ENCODE results near the gene RAB3GAP1. TPM values are rescaled to one million over a fixed set of nuclear protein-coding genes. Genes with fewer than 3 reads are reported as not detected.

The RAB3GAP1 gene
- polyA plus RNA-seq, 1 donor (not counting 4 experiments of a cell fraction or from before 2014, with no cell fraction given), result 41.6 TPM

DNA sequence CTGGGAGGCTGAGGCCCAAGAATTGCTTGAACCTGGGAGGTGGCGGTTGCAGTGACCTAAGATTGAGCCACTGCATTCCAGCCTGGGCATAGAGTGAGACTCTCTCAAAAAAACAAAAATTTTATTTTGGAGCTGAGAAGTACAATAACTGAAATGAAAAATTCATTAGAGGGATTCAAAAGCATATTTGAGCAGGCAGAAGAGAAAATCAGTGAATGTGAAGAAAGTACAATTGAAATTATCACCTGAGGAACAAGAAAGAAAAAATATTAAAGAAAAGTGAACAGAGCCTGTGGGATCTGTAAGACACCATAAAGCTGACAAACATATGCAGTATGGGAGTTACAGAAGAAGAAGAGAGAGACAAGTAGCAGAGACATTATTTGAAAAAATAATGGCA, 137.1 kb downstream of the RAB3GAP1 start:
- H3K27ac ChIP-seq (ENCODE audit: control insufficient read depth, insufficient read depth, low read length), result no peak overlapping the region
- no peaks in the 10 kb centered on the region for H3K79me2 ChIP-seq (ENCODE audit: control insufficient read depth, insufficient read depth, low read length)
- H3K9me1 ChIP-seq (ENCODE audit: control insufficient read depth, extremely low read depth, insufficient read depth, low read length), result no peaks in the 10 kb centered on the region
- H2AFZ ChIP-seq (ENCODE audit: control insufficient read depth, low read length), result no peak overlapping the region
- no peak overlapping the region for H3K4me2 ChIP-seq (ENCODE audit: control insufficient read depth, extremely low read depth, insufficient read depth, low read depth, low read length)
- no peaks in the 10 kb centered on the region for H3K4me1 ChIP-seq (ENCODE audit: control insufficient read depth, extremely low read depth, insufficient read depth, low read length)
- no peak overlapping the region for H3K9ac ChIP-seq (ENCODE audit: control insufficient read depth, extremely low read depth, insufficient read depth, low read length)
- FAIRE-seq, result no peak
- dilution Hi-C loops (cut with MboI; ENCODE audit: extremely low pct_ligation_motif_present, low sequenced_read_pairs), result no loop called here
- peaks cover 0 to 2% of the 10 kb centered on the region in 2 experiments for H3K36me3 ChIP-seq (ENCODE audit: control insufficient read depth in 2 of 2, extremely low read depth in 1 of 2, insufficient read depth in 2 of 2, low read length in 2 of 2)
- TF ChIP-seq, protein P1, sequence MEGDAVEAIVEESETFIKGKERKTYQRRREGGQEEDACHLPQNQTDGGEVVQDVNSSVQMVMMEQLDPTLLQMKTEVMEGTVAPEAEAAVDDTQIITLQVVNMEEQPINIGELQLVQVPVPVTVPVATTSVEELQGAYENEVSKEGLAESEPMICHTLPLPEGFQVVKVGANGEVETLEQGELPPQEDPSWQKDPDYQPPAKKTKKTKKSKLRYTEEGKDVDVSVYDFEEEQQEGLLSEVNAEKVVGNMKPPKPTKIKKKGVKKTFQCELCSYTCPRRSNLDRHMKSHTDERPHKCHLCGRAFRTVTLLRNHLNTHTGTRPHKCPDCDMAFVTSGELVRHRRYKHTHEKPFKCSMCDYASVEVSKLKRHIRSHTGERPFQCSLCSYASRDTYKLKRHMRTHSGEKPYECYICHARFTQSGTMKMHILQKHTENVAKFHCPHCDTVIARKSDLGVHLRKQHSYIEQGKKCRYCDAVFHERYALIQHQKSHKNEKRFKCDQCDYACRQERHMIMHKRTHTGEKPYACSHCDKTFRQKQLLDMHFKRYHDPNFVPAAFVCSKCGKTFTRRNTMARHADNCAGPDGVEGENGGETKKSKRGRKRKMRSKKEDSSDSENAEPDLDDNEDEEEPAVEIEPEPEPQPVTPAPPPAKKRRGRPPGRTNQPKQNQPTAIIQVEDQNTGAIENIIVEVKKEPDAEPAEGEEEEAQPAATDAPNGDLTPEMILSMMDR (optimal IDR thresholded peaks at IDR 0.05 in 1 of 3, IDR thresholded peaks at IDR 0.05 in 1 of 3, conservative IDR thresholded peaks at IDR 0.05 in 1 of 3; ENCODE audit: extremely low read depth in 1 of 3, insufficient read depth in 2 of 3, low read length in 3 of 3), result no peak
- TF ChIP-seq EZH2 (IDR thresholded peaks at IDR 0.05; ENCODE audit: low read length), result no peak
- no peaks in the 10 kb centered on the region for H4K20me1 ChIP-seq (ENCODE audit: control insufficient read depth, extremely low read depth, insufficient read depth, low read length)
- no peak overlapping the region for H3K4me3 ChIP-seq (ENCODE audit: control insufficient read depth in 2 of 3, extremely low read depth in 1 of 3, insufficient read depth in 2 of 3, low read depth in 1 of 3, low read length in 3 of 3)
- no peaks in the 10 kb centered on the region for H3K9me3 ChIP-seq (ENCODE audit: control insufficient read depth, low read depth, low read length)
- H3K27me3 ChIP-seq (ENCODE audit: control insufficient read depth, extremely low read depth, insufficient read depth, low read length), result no peaks in the 10 kb centered on the region
- no peak for DNase-seq (ENCODE audit: low read depth, low spot score)

DNA sequence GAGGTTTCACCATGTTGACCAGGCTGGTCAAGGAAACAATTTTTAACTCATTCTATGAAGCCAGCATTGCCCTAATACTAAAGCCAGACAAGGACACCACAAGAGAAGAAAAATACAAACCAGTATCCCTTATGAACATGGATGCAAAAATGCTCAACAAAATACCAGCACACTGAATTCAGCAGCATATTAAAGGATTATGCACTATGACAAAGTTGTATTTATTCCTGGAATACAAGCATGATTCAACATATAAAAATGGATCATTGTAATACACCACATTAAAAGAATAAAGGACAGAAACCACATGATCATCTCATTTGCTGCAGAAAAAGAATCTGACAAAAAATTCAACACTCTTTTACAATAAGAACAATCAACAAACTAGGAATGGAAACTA, 138.7 kb downstream of the RAB3GAP1 start:
- no peaks in the 10 kb centered on the region for H3K79me2 ChIP-seq (ENCODE audit: control insufficient read depth, insufficient read depth, low read length)
- no peaks in the 10 kb centered on the region for H3K27me3 ChIP-seq (ENCODE audit: control insufficient read depth, extremely low read depth, insufficient read depth, low read length)
- H3K9me1 ChIP-seq (ENCODE audit: control insufficient read depth, extremely low read depth, insufficient read depth, low read length), result no peaks in the 10 kb centered on the region
- no peak overlapping the region for H3K27ac ChIP-seq (ENCODE audit: control insufficient read depth, insufficient read depth, low read length)
- no peak overlapping the region for H3K9ac ChIP-seq (ENCODE audit: control insufficient read depth, extremely low read depth, insufficient read depth, low read length)
- no peak for DNase-seq (ENCODE audit: low read depth, low spot score)
- H3K9me3 ChIP-seq (ENCODE audit: control insufficient read depth, low read depth, low read length), result no peaks in the 10 kb centered on the region
- H4K20me1 ChIP-seq (ENCODE audit: control insufficient read depth, extremely low read depth, insufficient read depth, low read length), result no peaks in the 10 kb centered on the region
- H3K4me1 ChIP-seq (ENCODE audit: control insufficient read depth, extremely low read depth, insufficient read depth, low read length), result no peaks in the 10 kb centered on the region
- H3K4me3 ChIP-seq (ENCODE audit: control insufficient read depth in 2 of 3, extremely low read depth in 1 of 3, insufficient read depth in 2 of 3, low read depth in 1 of 3, low read length in 3 of 3), result no peak overlapping the region
- H2AFZ ChIP-seq (ENCODE audit: control insufficient read depth, low read length), result no peak overlapping the region
- dilution Hi-C loops (cut with MboI; ENCODE audit: extremely low pct_ligation_motif_present, low sequenced_read_pairs), result no loop called here
- H3K36me3 ChIP-seq (ENCODE audit: control insufficient read depth in 2 of 2, extremely low read depth in 1 of 2, insufficient read depth in 2 of 2, low read length in 2 of 2), result peaks cover 0 to 2% of the 10 kb centered on the region in 2 experiments
- TF ChIP-seq, protein P1 (optimal IDR thresholded peaks at IDR 0.05 in 1 of 3, IDR thresholded peaks at IDR 0.05 in 1 of 3, conservative IDR thresholded peaks at IDR 0.05 in 1 of 3; ENCODE audit: extremely low read depth in 1 of 3, insufficient read depth in 2 of 3, low read length in 3 of 3), result no peak
- no peak overlapping the region for H3K4me2 ChIP-seq (ENCODE audit: control insufficient read depth, extremely low read depth, insufficient read depth, low read depth, low read length)
- no peak for FAIRE-seq

Measured in keratinocyte (primary cell).